ENCODE measurements around the gene SEMA4G. TPM values are rescaled to one million over a fixed set of nuclear protein-coding genes. Genes with fewer than 3 reads are reported as not detected.

The SEMA4G gene
- total and polyA plus RNA-seq, 2 of the 4 experiments (the other 2 are of a cell fraction) = 0.90 to 8.7 TPM

GRCh38 chr10:100982916-100983830 lies 13.9 kb downstream of the SEMA4G start:
- in situ Hi-C loops (cut with MboI; ENCODE audit: low sequenced_read_pairs) = no loop called here
- CTCF ChIA-PET = no interaction called here
- dilution Hi-C loops (cut with HindIII; ENCODE audit: low sequenced_read_pairs, unreplicated experiment) = no loop called here

More at GRCh38 chr10:100982916-100983830, 13.9 kb downstream of the SEMA4G start:
- 91% methylated on average over 13 of the region's 24 CpGs; no CpG with 5 or more reads in 1 of the 2 experiments for WGBS, 2 experiments (ENCODE audit: extremely low coverage in 2 of 2, insufficient read length in 1 of 2)
- Histone ChIP-seq H4K8ac (ENCODE audit: low read depth in 2 of 2, low read length in 2 of 2) (no peak overlapping the region), H2BK20ac (ENCODE audit: low read depth, low read length) (no peak overlapping the region), H3K4ac (ENCODE audit: low read depth, low read length) (no peak overlapping the region), H3K4me3 (ENCODE audit: insufficient read depth, low read depth, low read length) (no peak overlapping the region), H3K9me1 (ENCODE audit: insufficient read depth, low read length) (peaks cover 13% of the 10 kb centered on the region), H2AK9ac (replicated peaks; ENCODE audit: low read depth, low read length, poor library complexity) (no peak overlapping the region), H4K91ac (ENCODE audit: insufficient read depth, low read depth, low read length) (no peak overlapping the region), H4K20me1 (ENCODE audit: insufficient read depth, low read length) (peaks cover 3% of the 10 kb centered on the region; the same call in 1 of the 2 replicates), H2BK5ac (ENCODE audit: low read depth, low read length, poor library complexity, severe bottlenecking) (no peak overlapping the region), H3K14ac (replicated peaks; ENCODE audit: low read depth, low read length) (no peak overlapping the region), H3K56ac (ENCODE audit: extremely low read depth, insufficient read depth, low read length) (no peak overlapping the region), H3K18ac (ENCODE audit: low read depth, low read length) (no peak overlapping the region), H3K4me1 (ENCODE audit: control insufficient read depth, insufficient read depth, low read length) (peaks cover 8% of the 10 kb centered on the region; the same call in 1 of the 2 replicates), H4K5ac (ENCODE audit: low read depth, low read length) (no peak overlapping the region), H2AK5ac (ENCODE audit: low read depth, low read length) (no peak overlapping the region), H2BK120ac (ENCODE audit: low read depth, low read length) (no peak overlapping the region), H3K36me3 (ENCODE audit: control insufficient read depth, insufficient read depth, low read length) (peaks cover 35% of the 10 kb centered on the region), H3K23ac (ENCODE audit: low read depth, low read length) (no peak overlapping the region), H3K9ac (ENCODE audit: low read depth, low read length) (no peak overlapping the region), H3K27me3 (ENCODE audit: control insufficient read depth, insufficient read depth, low read length) (no peaks in the 10 kb centered on the region), H3K79me1 (ENCODE audit: low read depth in 1 of 2, low read length in 2 of 2) (peaks cover 27 to 41% of the 10 kb centered on the region in 2 experiments), H3K27ac (ENCODE audit: insufficient read depth, low read length) (no peak overlapping the region), H3K4me2 (ENCODE audit: low read depth, low read length) (no peak overlapping the region), H3K9me3 (ENCODE audit: control insufficient read depth, insufficient read depth, low read length) (no peaks in the 10 kb centered on the region), H2AFZ (replicated peaks; ENCODE audit: low read length, poor library complexity) (no peak overlapping the region), H2BK15ac (ENCODE audit: low read depth, low read length) (no peak overlapping the region)
- POLR2A ChIA-PET (ENCODE audit: unreplicated experiment) = interaction anchor here (0.6 kb wide), 1 partner anchor 369 kb away, joined by 4 read pairs; no protein-coding TSS in a partner anchor
- ATAC-seq (ENCODE audit: low read depth) = no peak
- TF ChIP-seq USF2 (IDR thresholded peaks at IDR 0.05; ENCODE audit: low read depth, low read length) (no peak), RCOR1 (IDR thresholded peaks at IDR 0.05; ENCODE audit: insufficient replicate concordance, low read length) (no peak), MXI1 (IDR thresholded peaks at IDR 0.05; ENCODE audit: borderline replicate concordance, low read depth, low read length) (no peak), MAFK (IDR thresholded peaks at IDR 0.05; ENCODE audit: low read depth, low read length) (no peak), POLR2A (IDR thresholded peaks at IDR 0.05; ENCODE audit: low read depth, low read length) (no peak), RAD21 (IDR thresholded peaks at IDR 0.05; ENCODE audit: low read length) (no peak), FOS (IDR thresholded peaks at IDR 0.05; ENCODE audit: low read depth, low read length) (no peak), BHLHE40 (IDR thresholded peaks at IDR 0.05; ENCODE audit: low read depth, low read length) (no peak), NFE2L2 (IDR thresholded peaks at IDR 0.05; ENCODE audit: low read depth, low read length) (no peak), CEBPB (IDR thresholded peaks at IDR 0.05; ENCODE audit: low read depth, low read length) (no peak), ELK1 (IDR thresholded peaks at IDR 0.05; ENCODE audit: borderline replicate concordance, low read depth, low read length) (no peak)
- DNase-seq = no peak
- intact Hi-C loops (cut with micrococcal nuclease) = no loop called here
- no TSS peak for BruUV-seq (replicated peaks)
